Stimulated activated CD4-positive, alpha-beta T cell treated with anti-CD3 and anti-CD28 coated beads, Interleukin-4, amount 100 ng/mL, for 1 hour (primary cell): ENCODE measurements around the gene DTD1.
"Not testable (repeated sequence)": the region's sequence is repeated elsewhere in the genome, so short reads cannot be mapped to it uniquely, and the experiment has no call there.

Source experiments
- DNase-seq: peaks from one replicate; pipeline ENCODE4 v3.0.0-alpha.2; 2020

The DTD1 gene

DNA sequence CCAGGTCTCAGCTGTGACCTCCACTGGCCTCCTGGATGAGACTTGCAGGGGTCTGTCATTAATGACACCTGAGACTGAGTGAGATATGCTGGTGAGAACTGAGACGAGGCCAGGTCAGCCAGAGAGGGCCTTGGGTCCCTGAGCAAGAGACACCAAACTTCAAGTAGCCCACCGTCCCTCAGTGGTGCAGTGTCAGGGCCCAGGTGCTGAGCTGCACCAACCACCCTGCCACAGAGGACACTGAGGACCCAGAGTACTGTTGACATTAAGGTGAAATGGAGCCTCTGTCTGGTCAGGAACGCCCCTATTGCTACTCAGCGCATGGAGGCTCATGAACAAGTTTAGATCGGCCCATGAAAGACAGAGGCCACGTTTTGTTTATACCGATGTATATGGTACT is 161.7 kb downstream of the DTD1 start:
- no peak for DNase-seq

DNA sequence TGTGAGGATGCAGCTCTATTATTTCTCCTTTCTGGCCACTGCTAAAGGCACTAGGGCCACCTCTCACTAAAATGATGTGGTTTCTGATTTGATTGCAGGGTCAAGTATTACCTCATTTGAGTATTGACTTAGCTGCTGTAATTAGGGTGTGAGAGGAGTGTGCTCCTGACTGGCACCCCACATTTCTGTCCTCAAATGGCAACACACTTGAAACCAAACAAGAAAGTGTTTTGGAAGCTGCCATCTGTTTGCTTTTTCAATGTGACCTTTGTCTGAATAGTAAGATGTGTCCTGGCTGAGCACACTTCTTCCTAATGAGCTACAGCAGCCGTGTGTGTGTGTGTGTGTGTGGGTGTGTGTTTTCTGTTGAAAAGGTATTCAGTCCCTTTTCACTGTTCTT is 162.9 kb downstream of the DTD1 start:
- no peak for DNase-seq

DNA sequence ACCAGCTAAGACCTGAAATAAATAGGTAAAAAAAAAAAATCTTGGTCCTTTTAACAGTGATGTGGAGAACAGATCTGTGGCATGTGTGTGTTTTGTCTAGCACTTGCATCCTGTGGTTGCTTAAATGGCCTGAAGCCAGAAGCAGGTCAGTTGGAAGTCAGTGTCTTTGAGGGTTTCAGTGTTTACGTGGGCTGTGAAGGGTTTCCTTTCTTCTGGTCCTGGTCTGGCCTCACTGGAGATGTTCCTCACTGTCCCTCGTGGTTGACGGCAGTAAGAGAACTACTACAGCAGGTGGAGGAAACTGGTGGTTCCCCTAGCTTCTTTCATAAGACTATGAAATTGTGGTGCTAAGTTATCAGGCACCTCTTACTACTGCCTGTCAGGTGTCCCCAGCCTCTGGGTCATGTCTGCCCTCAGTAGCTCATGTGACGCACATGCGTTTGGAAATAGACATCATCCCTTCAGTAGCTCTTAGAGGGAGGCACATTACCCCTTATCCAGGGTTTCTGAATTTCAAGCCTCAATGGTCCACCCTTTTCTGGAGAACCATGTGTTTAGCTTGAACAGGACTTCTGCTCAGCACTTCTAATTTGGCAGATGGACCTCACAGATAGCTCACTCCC is 166.3 kb downstream of the DTD1 start:
- no peak for DNase-seq

GRCh38 chr20:18754653-18755045 is 166.8 kb downstream of the DTD1 start:
- DNase-seq = no peak

GRCh38 chr20:18760852-18761251 is 173.0 kb downstream of the DTD1 start:
- not testable (repeated sequence) for DNase-seq

GRCh38 chr20:18767676-18768075 is 179.8 kb downstream of the DTD1 start:
- DNase-seq = no peak

GRCh38 chr20:18773566-18773965 is 185.7 kb downstream of the DTD1 start:
- DNase-seq = no peak

GRCh38 chr20:18774207-18774606 is 186.4 kb downstream of the DTD1 start:
- DNase-seq = no peak

DNA sequence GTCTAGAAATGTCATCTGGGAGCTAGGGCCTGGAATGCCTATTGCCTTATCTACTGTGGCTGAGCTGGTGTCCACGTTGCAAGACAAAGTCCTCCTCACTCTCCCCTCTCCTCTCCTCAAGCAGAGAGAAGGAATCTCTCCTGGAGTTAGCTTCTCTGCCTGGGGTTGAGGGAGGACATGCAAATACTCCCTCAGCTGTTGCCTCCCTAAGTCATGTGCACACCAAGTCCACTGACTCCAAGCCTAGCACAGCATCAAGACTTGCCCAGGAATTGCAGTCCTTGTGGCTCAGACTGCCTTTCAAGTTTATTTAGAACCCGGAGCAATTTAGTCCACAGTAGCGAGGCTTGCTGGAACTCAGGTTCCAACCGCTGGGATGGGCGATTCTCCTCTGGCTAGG is 187.8 kb downstream of the DTD1 start:
- no peak for DNase-seq

DNA sequence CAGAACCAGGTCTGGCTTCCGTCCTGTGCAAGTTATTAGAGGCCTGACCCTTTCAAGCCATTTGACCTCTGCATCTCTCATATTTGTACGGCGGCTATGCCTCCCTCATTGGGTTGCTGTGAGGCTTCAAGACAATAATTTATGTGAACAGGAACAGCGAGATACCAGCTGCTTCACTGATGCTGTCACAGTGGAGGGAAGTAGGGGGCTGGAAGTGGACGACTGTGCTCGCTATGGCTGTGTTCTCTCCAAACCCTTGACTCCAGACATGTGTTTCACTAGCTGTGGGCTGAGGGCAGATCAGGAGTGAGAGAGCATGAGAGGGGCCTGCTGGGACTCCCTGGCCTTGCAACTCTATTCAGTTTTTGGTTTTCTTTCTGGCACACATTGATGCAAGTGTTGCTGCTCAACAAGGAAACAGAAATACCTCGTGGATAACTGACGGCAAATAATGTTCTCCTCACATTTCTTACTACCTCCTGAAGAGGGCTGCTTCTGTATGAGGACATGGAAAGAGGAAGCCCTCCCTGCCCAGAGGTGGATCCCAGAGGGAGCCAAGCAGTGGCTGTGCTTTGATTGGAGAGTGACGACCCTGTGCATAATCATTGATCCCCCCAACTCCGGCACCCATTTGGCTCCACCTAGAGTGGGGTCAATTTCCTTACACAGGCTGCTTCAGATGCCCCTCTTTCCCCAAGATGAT is 191.0 kb downstream of the DTD1 start:
- DNase-seq = no peak

- no peak for DNase-seq
Measured at GRCh38 chr20:18780385-18781130, 192.7 kb downstream of the DTD1 start.

- no peak for DNase-seq
Measured at GRCh38 chr20:18781509-18781908, 193.7 kb downstream of the DTD1 start.

DNA sequence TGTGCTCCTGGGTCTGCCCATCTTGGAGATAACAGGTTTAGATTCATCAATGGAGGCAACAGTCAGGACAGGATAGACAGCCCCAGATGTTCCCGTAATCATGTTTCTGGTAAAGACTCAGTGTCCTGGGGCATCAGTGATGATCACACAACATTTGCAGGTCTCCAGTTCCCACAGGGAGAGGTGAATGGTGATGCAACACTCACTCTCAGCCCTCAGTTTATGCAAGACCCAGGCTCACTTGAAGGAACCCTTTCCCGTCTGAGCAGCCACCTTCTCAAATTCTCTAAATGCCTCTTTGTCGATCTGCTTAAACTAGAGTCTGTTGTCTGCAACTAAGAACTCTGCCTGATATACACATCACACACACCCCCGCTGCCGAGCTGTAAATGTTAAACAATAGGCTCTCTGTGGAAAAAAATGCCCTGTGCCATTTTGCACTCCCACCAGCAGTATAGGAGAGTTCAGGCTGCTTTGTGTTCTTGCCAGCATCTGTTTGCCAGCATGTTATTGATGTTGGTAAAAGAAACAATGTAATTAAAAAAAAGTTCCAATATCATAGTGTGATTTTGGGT is 195.6 kb downstream of the DTD1 start:
- DNase-seq = no peak

- DNase-seq = not testable (repeated sequence)
Measured at GRCh38 chr20:18787046-18787445, 199.2 kb downstream of the DTD1 start.

GRCh38 chr20:18788021-18788420 is 200.2 kb downstream of the DTD1 start:
- no peak for DNase-seq

GRCh38 chr20:18790787-18791186 is 202.9 kb downstream of the DTD1 start:
- DNase-seq = no peak

DNA sequence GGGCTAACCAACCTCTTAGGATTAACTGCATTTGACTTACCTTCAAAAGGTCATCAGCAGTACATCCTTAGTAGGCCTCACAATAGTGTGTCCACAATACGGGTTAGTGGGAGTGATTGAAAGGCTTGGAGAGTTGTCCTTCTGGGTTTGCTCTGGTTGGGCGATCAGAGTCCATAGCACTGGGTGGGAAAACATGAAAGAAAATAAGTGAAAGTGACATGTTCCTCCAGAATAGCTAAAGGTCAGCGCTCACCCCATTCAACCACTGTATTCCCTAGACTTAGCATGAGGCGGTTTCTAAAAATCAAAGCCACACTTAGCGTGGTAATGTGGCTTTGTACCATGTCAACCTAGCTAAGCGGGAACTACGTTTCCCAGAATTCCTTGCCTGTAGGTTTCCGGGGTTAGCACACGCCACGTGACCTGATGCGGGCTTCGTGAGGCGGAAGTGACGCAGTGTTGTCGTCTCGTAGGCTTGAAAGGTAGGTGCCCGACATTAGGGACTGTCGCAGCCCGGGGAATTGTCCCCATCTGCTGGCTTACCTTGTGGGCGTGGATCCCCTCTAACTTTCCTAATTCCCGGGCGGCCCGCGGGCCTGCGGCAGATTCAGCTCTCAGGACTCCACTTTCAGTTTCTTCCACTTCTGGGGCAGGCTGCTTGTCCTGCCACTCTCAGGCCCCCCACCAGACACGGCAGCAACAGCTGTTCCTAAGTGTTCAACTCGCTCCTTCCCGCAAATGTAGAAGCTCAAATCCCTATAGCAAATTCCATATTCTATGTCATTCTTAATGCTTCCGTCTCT is 206.0 kb downstream of the DTD1 start:
- DNase-seq = peak; percentile 80

GRCh38 chr20:18794428-18794787 is 206.6 kb downstream of the DTD1 start:
- no peak for DNase-seq

- DNase-seq = no peak
Measured at GRCh38 chr20:18795366-18795765, 207.5 kb downstream of the DTD1 start.

GRCh38 chr20:18796282-18796833 is 208.5 kb downstream of the DTD1 start:
- no peak for DNase-seq

GRCh38 chr20:18801516-18801915 is 213.7 kb downstream of the DTD1 start:
- no peak for DNase-seq

- DNase-seq = no peak
Measured at GRCh38 chr20:18802012-18802634, 214.3 kb downstream of the DTD1 start.
